ENCODE data around the gene ARHGEF9. TPM values are rescaled to one million over a fixed set of nuclear protein-coding genes. Genes with fewer than 3 reads are reported as not detected.

Gene ARHGEF9
- total RNA-seq, 5 donors from 2014 or later (not counting 1 experiment from before 2014, with no cell fraction given) = 23.7 to 27.4 (median 27.2) TPM

- no peaks in the 10 kb centered on the region for H3K9me3 ChIP-seq
- Mint-ChIP-seq H3K36me3 (peaks cover 10% of the 10 kb centered on the region), H3K9me3 (no peaks in the 10 kb centered on the region), H3K4me1 (peaks cover 0 to 12% (median 11%) of the 10 kb centered on the region in 3 donors), H3K27ac (no peak overlapping the region), H3K4me3 (no peak overlapping the region), H3K27me3 (peaks cover 0 to 2% of the 10 kb centered on the region in 2 donors)
- ATAC-seq (replicated peaks in 1 of 4) = no peak
- H3K36me3 ChIP-seq (ENCODE audit: control insufficient read depth in 2 of 2, extremely low read depth in 1 of 2, insufficient read depth in 1 of 2, low read length in 1 of 2) = no peaks in the 10 kb centered on the region
- no peak overlapping the region for H3K27ac ChIP-seq (ENCODE audit: low read length)
- DNase-seq = no peak
- CTCF ChIA-PET = no interaction called here
- POLR2A ChIA-PET = no interaction called here
- no CpG with 5 or more reads among the region's 1 CpG for WGBS (ENCODE audit: insufficient coverage)
- H3K27me3 ChIP-seq (replicated peaks in 1 of 2; ENCODE audit: control insufficient read depth in 2 of 2, extremely low read depth in 1 of 2, insufficient read depth in 2 of 2, low read length in 1 of 2) = no peaks in the 10 kb centered on the region
- H3K4me1 ChIP-seq (ENCODE audit: control insufficient read depth in 1 of 2, extremely low read depth in 1 of 2, insufficient read depth in 2 of 2, low read length in 2 of 2) = peaks cover 0 to 7% of the 10 kb centered on the region in 2 experiments
- no peak overlapping the region for H3K4me3 ChIP-seq (ENCODE audit: control insufficient read depth in 1 of 2, extremely low read depth in 1 of 2, low read length in 1 of 2)
These were observed 49.1 kb downstream of the ARHGEF9 start for GRCh38 chrX:63735882-63736281.

- DNase-seq (no peak), ATAC-seq (replicated peaks in 1 of 4) (no peak)
- Mint-ChIP-seq H3K27ac (no peak overlapping the region), H3K4me1 (peaks cover 0 to 2% (median 0%) of the 10 kb centered on the region in 3 donors), H3K36me3 (peaks cover 42% of the 10 kb centered on the region), H3K9me3 (no peaks in the 10 kb centered on the region), H3K4me3 (no peak overlapping the region), H3K27me3 (peaks cover 0 to 13% of the 10 kb centered on the region in 2 donors)
- Histone ChIP-seq H3K4me3 (ENCODE audit: control insufficient read depth in 1 of 2, extremely low read depth in 1 of 2, low read length in 1 of 2) (no peak overlapping the region), H3K36me3 (ENCODE audit: control insufficient read depth in 2 of 2, extremely low read depth in 1 of 2, insufficient read depth in 1 of 2, low read length in 1 of 2) (peaks cover 0 to 23% of the 10 kb centered on the region in 2 donors), H3K9me3 (no peaks in the 10 kb centered on the region), H3K27me3 (replicated peaks in 1 of 2; ENCODE audit: control insufficient read depth in 2 of 2, extremely low read depth in 1 of 2, insufficient read depth in 2 of 2, low read length in 1 of 2) (no peaks in the 10 kb centered on the region), H3K4me1 (ENCODE audit: control insufficient read depth in 1 of 2, extremely low read depth in 1 of 2, insufficient read depth in 2 of 2, low read length in 2 of 2) (no peaks in the 10 kb centered on the region), H3K27ac (ENCODE audit: low read length) (no peak overlapping the region)
- CTCF ChIA-PET = no interaction called here
- no CpG with 5 or more reads among the region's 1 CpG for WGBS (ENCODE audit: insufficient coverage)
- POLR2A ChIA-PET = no interaction called here
These were observed 64.7 kb downstream of the ARHGEF9 start for GRCh38 chrX:63720293-63720692.

GRCh38 chrX:63719633-63720032 is 65.4 kb downstream of the ARHGEF9 start:
- ATAC-seq (replicated peaks in 1 of 4) (no peak), DNase-seq (no peak)
- Mint-ChIP-seq H3K4me3 (no peak overlapping the region), H3K4me1 (peaks cover 0 to 2% (median 0%) of the 10 kb centered on the region in 3 donors), H3K9me3 (no peaks in the 10 kb centered on the region), H3K27ac (no peak overlapping the region), H3K36me3 (peaks cover 42% of the 10 kb centered on the region), H3K27me3 (peaks cover 0 to 13% of the 10 kb centered on the region in 2 donors)
- Histone ChIP-seq H3K36me3 (ENCODE audit: control insufficient read depth in 2 of 2, extremely low read depth in 1 of 2, insufficient read depth in 1 of 2, low read length in 1 of 2) (peaks cover 0 to 29% of the 10 kb centered on the region in 2 donors), H3K4me3 (ENCODE audit: control insufficient read depth in 1 of 2, extremely low read depth in 1 of 2, low read length in 1 of 2) (no peak overlapping the region), H3K27ac (ENCODE audit: low read length) (no peak overlapping the region), H3K9me3 (no peaks in the 10 kb centered on the region), H3K27me3 (replicated peaks in 1 of 2; ENCODE audit: control insufficient read depth in 2 of 2, extremely low read depth in 1 of 2, insufficient read depth in 2 of 2, low read length in 1 of 2) (no peaks in the 10 kb centered on the region), H3K4me1 (ENCODE audit: control insufficient read depth in 1 of 2, extremely low read depth in 1 of 2, insufficient read depth in 2 of 2, low read length in 2 of 2) (no peaks in the 10 kb centered on the region)
- ChIA-PET CTCF (no interaction called here), POLR2A (no interaction called here)

- no peak for ATAC-seq (replicated peaks in 1 of 4)
- Mint-ChIP-seq H3K9me3 (no peaks in the 10 kb centered on the region), H3K36me3 (peaks cover 47% of the 10 kb centered on the region), H3K27ac (no peak overlapping the region), H3K4me1 (peaks cover 0 to 2% (median 0%) of the 10 kb centered on the region in 3 donors), H3K4me3 (no peak overlapping the region), H3K27me3 (peaks cover 0 to 13% of the 10 kb centered on the region in 2 donors)
- H3K4me3 ChIP-seq (ENCODE audit: control insufficient read depth in 1 of 2, extremely low read depth in 1 of 2, low read length in 1 of 2) = no peak overlapping the region
- H3K36me3 ChIP-seq (ENCODE audit: control insufficient read depth in 2 of 2, extremely low read depth in 1 of 2, insufficient read depth in 1 of 2, low read length in 1 of 2) = peaks cover 0 to 34% of the 10 kb centered on the region in 2 donors
- H3K27me3 ChIP-seq (replicated peaks in 1 of 2; ENCODE audit: control insufficient read depth in 2 of 2, extremely low read depth in 1 of 2, insufficient read depth in 2 of 2, low read length in 1 of 2) = no peaks in the 10 kb centered on the region
- ChIA-PET CTCF (no interaction called here), POLR2A (no interaction called here)
- H3K4me1 ChIP-seq (ENCODE audit: control insufficient read depth in 1 of 2, extremely low read depth in 1 of 2, insufficient read depth in 2 of 2, low read length in 2 of 2) = no peaks in the 10 kb centered on the region
- 100% methylated on average over 1 of the region's 2 CpGs for WGBS (ENCODE audit: insufficient coverage)
- no peak for DNase-seq
- no peaks in the 10 kb centered on the region for H3K9me3 ChIP-seq
- no peak overlapping the region for H3K27ac ChIP-seq (ENCODE audit: low read length)
These were observed 66.9 kb downstream of the ARHGEF9 start for GRCh38 chrX:63718010-63718694.

GRCh38 chrX:63713526-63713925 is 71.5 kb downstream of the ARHGEF9 start:
- Mint-ChIP-seq H3K4me3 (no peak overlapping the region), H3K9me3 (no peaks in the 10 kb centered on the region), H3K27me3 (peaks cover 0 to 6% of the 10 kb centered on the region in 2 donors), H3K4me1 (peaks cover 0 to 6% (median 2%) of the 10 kb centered on the region in 3 donors), H3K27ac (no peak overlapping the region), H3K36me3 (peaks cover 45% of the 10 kb centered on the region)
- peaks cover 0 to 19% of the 10 kb centered on the region in 2 donors for H3K36me3 ChIP-seq (ENCODE audit: control insufficient read depth in 2 of 2, extremely low read depth in 1 of 2, insufficient read depth in 1 of 2, low read length in 1 of 2)
- no peak overlapping the region for H3K27ac ChIP-seq (ENCODE audit: low read length)
- no peak overlapping the region for H3K4me3 ChIP-seq (ENCODE audit: control insufficient read depth in 1 of 2, extremely low read depth in 1 of 2, low read length in 1 of 2)
- H3K9me3 ChIP-seq = no peaks in the 10 kb centered on the region
- POLR2A ChIA-PET = interaction anchor here in 1 of 2 donors (0.7 kb wide), 1 partner anchor 37 kb away, joined by 5 read pairs; no protein-coding TSS in a partner anchor
- no peaks in the 10 kb centered on the region for H3K27me3 ChIP-seq (replicated peaks in 1 of 2; ENCODE audit: control insufficient read depth in 2 of 2, extremely low read depth in 1 of 2, insufficient read depth in 2 of 2, low read length in 1 of 2)
- ATAC-seq (replicated peaks in 1 of 4) (no peak), DNase-seq (no peak)
- H3K4me1 ChIP-seq (ENCODE audit: control insufficient read depth in 1 of 2, extremely low read depth in 1 of 2, insufficient read depth in 2 of 2, low read length in 2 of 2) = no peaks in the 10 kb centered on the region
- CTCF ChIA-PET = interaction anchor here in 1 of 2 donors (1.0 kb wide), 1 partner anchor 49 kb away, joined by 4 read pairs; no protein-coding TSS in a partner anchor
- WGBS (ENCODE audit: insufficient coverage) = no CpG with 5 or more reads among the region's 2 CpGs

- Mint-ChIP-seq H3K27ac (no peak overlapping the region), H3K36me3 (peaks cover 44% of the 10 kb centered on the region), H3K4me3 (no peak overlapping the region), H3K27me3 (no peaks in the 10 kb centered on the region), H3K9me3 (no peaks in the 10 kb centered on the region), H3K4me1 (peaks cover 5 to 8% (median 8%) of the 10 kb centered on the region in 3 donors)
- Histone ChIP-seq H3K4me1 (ENCODE audit: control insufficient read depth in 1 of 2, extremely low read depth in 1 of 2, insufficient read depth in 2 of 2, low read length in 2 of 2) (peaks cover 0 to 2% of the 10 kb centered on the region in 2 experiments), H3K4me3 (ENCODE audit: control insufficient read depth in 1 of 2, extremely low read depth in 1 of 2, low read length in 1 of 2) (no peak overlapping the region), H3K27me3 (replicated peaks in 1 of 2; ENCODE audit: control insufficient read depth in 2 of 2, extremely low read depth in 1 of 2, insufficient read depth in 2 of 2, low read length in 1 of 2) (no peaks in the 10 kb centered on the region), H3K9me3 (no peaks in the 10 kb centered on the region), H3K27ac (ENCODE audit: low read length) (no peak overlapping the region), H3K36me3 (ENCODE audit: control insufficient read depth in 2 of 2, extremely low read depth in 1 of 2, insufficient read depth in 1 of 2, low read length in 1 of 2) (peaks cover 0 to 22% of the 10 kb centered on the region in 2 donors)
- ChIA-PET CTCF (no interaction called here), POLR2A (no interaction called here)
- no peak for ATAC-seq (replicated peaks in 1 of 4)
- WGBS (ENCODE audit: insufficient coverage) = no CpG with 5 or more reads among the region's 2 CpGs
- no peak for DNase-seq
These were observed 76.2 kb downstream of the ARHGEF9 start for GRCh38 chrX:63708801-63709200.

All from T-cell (primary cell).